KOPT-K1 (cell line): ENCODE measurements around the gene P3H3.

ENCODE experiments used
- H3K27ac ChIP-seq: fragments of 200-600 bp; sonication (generic); 2 replicates; pipeline ENCODE4 v1.5.1; 2016; ENCODE audit warnings: antibody characterized with exemption, mild to moderate bottlenecking, low read depth, low read length; ENCODE audit not compliant: poor library complexity, severe bottlenecking
- H3K36me3 ChIP-seq: fragments of 200-600 bp; sonication (generic); 2 replicates; pipeline ENCODE4 v1.5.1; 2017; ENCODE audit warnings: antibody characterized with exemption, mild to moderate bottlenecking, low read length, moderate library complexity; ENCODE audit not compliant: insufficient read depth
- H3K9me3 ChIP-seq: fragments of 200-600 bp; sonication (generic); 2 replicates; pipeline ENCODE4 v1.5.1; 2017; ENCODE audit warnings: antibody characterized with exemption, low read length, mild to moderate bottlenecking; ENCODE audit not compliant: insufficient read depth, poor library complexity, severe bottlenecking

P3H3 gene

DNA sequence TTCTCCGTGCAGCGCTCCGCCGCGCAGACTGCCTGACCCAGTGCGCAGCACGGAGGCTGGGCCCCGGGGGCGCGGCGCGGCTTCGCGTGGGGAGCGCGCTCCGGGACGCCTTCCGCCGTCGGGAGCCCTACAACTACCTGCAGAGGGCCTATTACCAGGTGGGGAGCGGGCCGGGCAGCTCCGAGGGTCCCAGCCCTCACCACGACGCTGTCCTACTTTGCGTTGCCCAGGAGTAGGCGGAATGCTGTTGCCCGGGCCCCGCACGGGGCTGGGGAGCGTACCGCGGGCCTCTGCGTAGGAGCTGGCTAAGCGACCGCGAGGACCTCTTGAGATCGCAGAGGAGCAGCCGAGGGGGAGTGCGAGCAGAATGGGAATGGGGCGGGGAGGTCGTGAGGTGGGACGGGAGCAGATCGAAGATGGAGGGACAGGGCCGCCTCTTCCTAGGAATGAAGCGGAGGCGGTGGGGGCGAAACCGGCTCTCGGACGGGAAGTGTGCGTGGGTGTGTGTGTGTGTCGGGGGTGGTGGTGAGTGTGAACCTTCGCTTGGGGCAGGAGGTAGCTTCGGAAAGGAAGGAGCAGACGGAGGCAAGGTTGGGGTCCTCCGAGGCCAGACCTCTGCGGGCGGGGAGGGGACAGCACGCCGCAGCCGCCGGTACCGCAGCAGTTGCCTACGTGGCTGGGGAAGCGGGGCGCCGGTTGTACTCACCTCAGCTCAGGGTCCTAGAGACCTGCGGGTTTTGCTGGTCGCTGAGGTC is 751 bp downstream of the P3H3 start:
- no peaks in the 10 kb centered on the region for H3K9me3 ChIP-seq
- H3K27ac ChIP-seq, result no peak overlapping the region
- no peaks in the 10 kb centered on the region for H3K36me3 ChIP-seq

DNA sequence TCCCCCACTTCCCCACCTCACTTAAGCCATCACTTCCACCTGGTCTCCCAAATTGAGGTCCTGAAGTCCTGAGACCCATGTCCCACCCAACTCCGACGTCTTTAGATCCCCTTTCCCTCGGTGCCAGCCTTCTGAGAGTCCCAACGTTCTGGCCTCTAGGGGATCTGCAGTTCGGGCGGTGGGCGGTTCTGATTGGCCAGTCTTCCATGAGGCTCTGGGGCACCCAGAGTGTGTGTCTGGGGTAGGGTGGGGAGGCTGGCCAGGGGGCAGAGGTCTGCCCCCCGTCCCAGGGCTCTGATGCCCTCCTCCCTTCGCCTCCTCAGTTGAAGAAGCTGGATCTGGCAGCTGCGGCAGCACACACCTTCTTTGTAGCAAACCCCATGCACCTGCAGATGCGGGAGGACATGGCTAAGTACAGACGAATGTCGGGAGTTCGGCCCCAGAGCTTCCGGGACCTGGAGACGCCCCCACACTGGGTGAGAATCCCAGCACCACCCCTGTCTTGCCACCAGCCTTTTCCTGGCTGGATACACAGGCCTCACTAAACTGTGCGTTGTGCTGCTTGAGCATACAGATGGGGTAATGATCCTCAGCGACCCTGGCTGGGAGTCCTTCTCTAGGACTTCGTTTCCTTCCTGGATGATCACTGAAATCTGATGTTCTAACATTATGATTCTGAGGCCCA is 1.5 kb downstream of the P3H3 start:
- H3K27ac ChIP-seq, result no peak overlapping the region
- H3K36me3 ChIP-seq, result no peaks in the 10 kb centered on the region
- no peaks in the 10 kb centered on the region for H3K9me3 ChIP-seq

DNA sequence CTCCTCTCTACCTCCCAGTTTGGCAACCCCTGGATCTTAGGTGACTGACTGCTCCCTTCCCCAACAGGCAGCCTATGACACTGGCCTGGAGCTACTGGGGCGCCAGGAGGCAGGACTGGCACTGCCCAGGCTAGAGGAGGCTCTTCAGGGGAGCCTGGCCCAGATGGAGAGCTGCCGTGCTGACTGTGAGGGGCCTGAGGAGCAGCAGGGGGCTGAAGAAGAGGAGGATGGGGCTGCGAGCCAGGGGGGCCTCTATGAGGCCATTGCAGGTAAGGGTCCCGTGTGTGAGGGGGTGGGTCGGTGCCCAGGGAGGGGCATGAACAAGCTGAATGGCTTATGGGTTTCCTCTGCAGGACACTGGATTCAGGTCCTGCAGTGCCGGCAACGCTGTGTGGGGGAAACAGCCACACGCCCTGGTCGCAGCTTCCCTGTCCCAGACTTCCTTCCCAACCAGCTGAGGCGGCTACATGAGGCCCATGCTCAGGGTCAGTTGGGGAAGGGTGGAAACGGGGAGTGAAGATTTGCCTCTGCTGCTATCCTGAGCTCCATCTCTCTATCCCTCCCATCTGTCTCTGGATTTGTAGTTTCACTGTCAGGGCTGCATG is 2.2 kb downstream of the P3H3 start:
- H3K27ac ChIP-seq, result no peak overlapping the region
- H3K36me3 ChIP-seq, result no peaks in the 10 kb centered on the region
- no peaks in the 10 kb centered on the region for H3K9me3 ChIP-seq

DNA sequence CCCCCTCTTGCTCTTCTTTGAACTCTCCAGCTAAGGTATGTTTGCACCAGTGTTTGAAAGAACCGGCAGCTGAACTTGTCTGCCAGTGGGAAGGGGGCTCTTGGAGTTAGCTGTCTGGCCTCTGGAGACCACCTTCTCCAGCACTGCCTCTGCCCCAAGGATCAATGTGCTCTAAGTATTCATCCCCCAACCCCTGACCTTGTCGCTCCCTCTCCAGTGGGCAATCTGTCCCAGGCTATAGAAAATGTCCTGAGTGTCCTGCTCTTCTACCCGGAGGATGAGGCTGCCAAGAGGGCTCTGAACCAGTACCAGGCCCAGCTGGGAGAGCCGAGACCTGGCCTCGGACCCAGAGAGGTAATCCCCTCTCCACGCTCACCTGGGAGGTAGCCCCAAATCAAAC is 2.8 kb downstream of the P3H3 start:
- Histone ChIP-seq H3K36me3 (no peaks in the 10 kb centered on the region), H3K27ac (no peak overlapping the region), H3K9me3 (no peaks in the 10 kb centered on the region)

DNA sequence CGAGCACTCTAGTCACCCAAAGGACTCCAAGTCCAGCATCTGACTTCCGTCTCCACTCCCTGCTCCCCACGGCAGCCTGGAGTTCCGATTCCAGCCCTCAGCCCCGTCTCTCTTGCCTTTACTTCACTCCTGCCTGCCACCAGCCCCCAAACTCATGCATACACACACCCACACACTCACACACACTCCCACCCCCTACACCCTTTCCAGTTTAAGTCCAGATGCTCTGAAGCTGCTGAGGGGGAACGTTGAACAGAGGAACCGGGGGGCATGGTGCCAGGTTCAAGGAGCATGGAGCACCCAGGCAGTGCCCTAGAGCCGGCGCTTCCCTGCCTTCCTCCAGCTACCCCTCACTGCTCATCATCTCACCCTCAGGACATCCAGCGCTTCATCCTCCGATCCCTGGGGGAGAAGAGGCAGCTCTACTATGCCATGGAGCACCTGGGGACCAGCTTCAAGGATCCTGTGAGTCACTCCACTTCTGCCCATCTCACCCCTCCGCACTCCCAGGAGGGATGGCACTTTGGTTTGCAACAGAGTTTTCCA is 3.3 kb downstream of the P3H3 start:
- H3K36me3 ChIP-seq, result no peaks in the 10 kb centered on the region
- H3K9me3 ChIP-seq, result no peaks in the 10 kb centered on the region
- no peak overlapping the region for H3K27ac ChIP-seq

DNA sequence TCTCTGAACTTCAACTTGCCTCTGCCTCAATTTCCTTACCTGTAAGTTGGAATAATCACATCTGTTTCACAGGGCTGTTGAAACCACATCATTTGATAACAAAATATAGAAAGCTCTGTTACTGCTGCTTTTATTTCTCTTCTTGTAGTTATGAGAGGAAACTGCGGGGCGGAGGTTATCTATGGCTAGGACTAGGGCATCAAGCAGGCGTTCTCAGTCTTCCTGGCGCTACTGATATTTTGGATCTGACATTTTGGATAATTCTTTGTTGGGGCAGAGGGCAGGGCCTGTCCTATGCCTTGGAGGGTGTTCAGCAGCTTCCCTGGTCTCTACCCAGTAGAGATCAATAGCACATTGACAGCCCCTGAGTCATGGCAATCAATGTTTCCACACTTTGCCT is 3.9 kb downstream of the P3H3 start:
- Histone ChIP-seq H3K9me3 (no peaks in the 10 kb centered on the region), H3K27ac (no peak overlapping the region), H3K36me3 (no peaks in the 10 kb centered on the region)

DNA sequence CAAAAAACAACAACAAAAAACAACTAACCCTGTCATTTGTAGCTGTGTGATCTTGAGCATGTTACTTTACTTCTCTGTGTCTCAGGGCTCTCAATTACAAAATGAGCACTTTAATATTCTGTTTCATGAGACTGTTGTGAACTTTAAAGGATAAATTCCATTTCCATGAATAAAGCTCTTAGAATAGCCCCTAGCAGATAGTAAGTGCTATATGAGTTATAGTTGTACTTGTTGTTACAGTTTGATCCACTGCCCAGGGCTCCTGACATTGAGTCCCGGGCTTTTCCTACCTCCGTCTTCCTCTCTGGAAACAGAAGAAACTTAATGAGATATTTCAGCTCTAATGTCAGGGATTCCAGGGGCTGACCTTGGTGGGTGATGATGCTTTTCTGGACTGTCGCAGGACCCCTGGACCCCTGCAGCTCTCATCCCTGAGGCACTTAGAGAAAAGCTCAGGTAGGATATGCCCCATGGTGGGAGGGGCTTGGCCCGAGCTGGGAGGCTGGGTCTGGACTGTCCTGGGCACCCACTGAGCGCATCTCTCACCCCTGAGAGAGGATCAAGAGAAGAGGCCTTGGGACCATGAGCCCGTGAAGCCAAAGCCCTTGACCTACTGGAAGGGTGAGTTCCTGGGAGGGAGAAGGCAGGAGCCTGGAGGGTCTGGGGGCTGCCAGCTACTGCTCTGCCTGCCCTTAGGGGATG is 5.1 kb downstream of the P3H3 start:
- no peaks in the 10 kb centered on the region for H3K36me3 ChIP-seq
- H3K9me3 ChIP-seq, result no peaks in the 10 kb centered on the region
- H3K27ac ChIP-seq, result no peak overlapping the region

DNA sequence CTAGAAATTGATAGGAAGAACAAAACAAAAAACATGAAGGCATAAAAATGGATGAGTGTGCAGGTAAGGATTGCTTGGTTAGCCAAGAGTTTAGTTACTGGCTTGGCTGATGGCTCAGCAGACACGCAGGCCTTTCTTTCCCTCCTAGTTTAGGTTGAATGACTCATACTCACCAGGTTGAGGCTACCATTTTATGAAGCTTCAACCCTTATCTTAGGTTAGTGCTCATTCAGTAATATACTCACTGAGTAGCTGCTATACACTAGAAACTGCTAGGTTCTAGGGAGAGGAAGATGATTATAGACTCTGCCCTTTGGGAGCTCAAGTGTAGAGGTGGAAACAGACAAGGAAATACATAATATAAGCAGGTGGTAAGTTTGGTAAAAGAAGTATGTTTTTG is 6.0 kb downstream of the P3H3 start:
- H3K9me3 ChIP-seq, result no peaks in the 10 kb centered on the region
- no peak overlapping the region for H3K27ac ChIP-seq
- H3K36me3 ChIP-seq, result no peaks in the 10 kb centered on the region

DNA sequence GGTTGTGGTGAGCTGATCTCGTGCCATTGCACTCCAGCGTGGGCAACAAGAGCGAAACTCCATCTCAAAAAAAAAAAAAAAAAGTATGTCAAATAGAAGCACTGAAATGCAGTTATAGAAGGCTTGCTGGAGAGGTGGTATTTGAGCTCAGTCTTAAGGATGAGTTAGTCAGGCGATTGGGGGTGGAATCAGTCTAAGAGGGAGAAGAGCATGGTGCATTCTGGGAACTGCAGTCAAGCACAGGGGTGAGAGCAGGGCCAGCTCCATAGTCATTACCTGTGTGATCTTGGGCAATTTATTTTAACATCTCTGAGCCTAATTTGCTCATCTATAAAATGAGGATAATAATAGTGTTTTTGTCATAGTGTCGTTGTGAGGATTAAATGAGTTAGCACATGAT is 6.7 kb downstream of the P3H3 start:
- no peaks in the 10 kb centered on the region for H3K36me3 ChIP-seq
- H3K9me3 ChIP-seq, result no peaks in the 10 kb centered on the region
- no peak overlapping the region for H3K27ac ChIP-seq

DNA sequence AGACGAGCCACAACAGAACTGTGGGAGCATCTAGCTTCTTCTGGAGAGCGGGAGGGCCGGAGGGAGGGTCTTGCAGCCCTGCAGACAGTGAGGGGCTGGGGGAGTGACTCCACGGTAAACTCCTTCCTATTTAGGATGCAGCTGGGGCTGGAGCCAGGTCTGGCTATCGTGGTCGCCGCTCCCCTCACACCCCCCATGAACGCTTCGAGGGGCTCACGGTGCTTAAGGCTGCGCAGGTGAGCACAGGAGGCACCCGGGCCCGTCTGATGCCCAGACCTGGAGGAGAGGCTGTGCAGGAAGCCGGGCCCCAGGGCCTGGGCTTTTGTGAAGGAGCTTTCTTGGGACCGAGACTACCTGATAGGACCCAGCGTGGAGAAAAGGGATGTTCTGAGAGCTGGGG is 8.6 kb downstream of the P3H3 start:
- no peaks in the 10 kb centered on the region for H3K36me3 ChIP-seq
- no peak overlapping the region for H3K27ac ChIP-seq
- no peaks in the 10 kb centered on the region for H3K9me3 ChIP-seq

DNA sequence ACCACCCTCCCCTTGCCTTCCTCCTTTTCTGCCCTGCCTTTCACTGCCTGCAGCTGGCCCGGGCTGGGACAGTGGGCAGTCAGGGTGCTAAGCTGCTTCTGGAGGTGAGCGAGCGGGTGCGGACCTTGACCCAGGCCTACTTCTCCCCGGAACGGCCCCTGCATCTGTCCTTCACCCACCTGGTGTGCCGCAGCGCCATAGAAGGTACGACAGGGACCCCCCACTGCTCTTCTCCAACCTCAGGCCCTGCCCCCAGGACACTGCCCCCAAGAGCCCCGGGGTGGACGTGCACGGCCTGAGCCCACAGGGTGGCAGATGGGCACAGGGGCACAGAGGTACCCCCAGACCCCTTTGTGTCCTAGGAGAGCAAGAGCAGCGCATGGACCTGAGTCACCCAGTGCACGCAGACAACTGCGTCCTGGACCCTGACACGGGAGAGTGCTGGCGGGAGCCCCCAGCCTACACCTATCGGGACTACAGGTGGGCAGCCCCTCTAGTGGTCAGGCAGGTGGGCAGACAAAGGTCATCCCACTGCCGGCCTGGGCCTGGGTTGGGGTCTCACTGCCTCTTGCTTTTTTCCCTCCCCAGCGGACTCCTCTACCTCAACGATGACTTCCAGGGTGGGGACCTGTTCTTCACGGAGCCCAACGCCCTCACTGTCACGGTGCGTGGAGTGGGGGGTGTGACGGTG is 9.3 kb downstream of the P3H3 start:
- no peaks in the 10 kb centered on the region for H3K36me3 ChIP-seq
- no peaks in the 10 kb centered on the region for H3K9me3 ChIP-seq

DNA sequence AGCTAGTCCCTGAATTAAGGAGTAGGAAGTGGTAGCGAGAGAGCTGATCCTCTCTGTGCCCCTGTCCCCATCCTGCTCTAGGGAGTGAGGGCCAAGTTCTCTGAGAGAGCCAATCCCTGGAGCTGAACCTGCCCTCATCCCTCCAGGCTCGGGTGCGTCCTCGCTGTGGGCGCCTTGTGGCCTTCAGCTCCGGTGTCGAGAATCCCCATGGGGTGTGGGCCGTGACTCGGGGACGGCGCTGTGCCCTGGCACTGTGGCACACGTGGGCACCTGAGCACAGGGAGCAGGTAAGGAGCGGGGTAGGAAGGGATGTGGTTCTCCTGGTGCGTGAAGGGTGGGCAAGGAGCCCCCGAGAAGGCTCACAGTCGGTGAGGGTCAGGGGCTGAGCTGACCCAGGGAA is 10.6 kb downstream of the P3H3 start:
- Histone ChIP-seq H3K36me3 (no peaks in the 10 kb centered on the region), H3K9me3 (no peaks in the 10 kb centered on the region), H3K27ac (no peak overlapping the region)

More for the DNA sequence above, 9.3 kb downstream of the P3H3 start:
- no peak overlapping the region for H3K27ac ChIP-seq

DNA sequence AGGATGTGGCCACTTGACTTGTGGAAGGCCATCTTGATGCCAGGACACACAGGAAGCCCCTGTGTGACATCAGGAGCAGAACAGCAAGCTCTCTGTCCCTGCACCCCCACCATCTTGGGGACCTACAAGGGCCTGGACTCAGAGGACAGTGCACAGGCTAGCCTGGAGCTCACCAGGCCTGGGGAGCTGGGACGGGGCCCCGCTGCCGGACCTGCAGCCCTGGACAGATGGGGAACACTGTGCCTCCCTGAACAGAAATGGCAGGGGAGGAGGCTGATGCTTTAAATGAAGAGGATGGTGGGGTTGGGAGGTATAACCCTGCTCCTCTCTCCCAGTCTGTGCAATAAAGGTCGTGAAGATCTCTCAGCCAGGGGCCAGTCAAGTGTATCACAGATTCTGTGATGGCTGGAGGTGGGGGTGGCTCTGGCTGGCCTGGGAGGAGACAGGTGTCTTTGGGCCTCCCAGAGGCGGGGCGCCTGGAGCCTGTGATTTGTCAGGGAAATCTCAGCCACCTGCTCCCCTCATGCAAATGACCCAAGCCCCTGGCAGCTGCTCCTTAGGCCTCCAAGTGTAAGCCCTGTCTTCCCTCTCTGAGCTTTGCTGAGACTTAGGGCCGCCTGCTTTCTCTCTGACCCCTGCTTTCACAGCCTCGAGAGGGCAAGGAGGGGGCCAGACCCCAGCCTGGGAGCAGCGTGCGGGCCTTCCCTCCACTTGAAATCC is 11.4 kb downstream of the P3H3 start:
- Histone ChIP-seq H3K27ac (no peak overlapping the region), H3K36me3 (no peaks in the 10 kb centered on the region), H3K9me3 (no peaks in the 10 kb centered on the region)

DNA sequence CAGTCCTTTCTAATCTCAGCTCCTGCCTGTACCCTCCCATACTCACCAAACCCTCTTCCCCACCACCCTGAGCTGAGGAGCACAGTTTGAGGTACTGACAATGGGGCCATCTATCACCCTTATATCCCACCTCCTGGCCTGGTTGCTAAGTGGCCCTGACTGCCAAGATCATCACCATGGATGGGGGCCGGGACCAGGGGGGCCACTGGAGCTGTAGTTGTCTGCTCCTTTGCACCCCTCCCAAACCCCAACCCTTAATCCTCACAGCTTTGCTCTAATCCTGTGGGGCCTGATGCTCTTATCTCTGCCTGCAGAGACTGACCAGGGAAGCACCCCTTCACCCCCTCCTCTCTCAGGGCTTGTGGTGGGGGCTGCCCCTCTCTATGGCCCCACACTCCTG is 12.1 kb downstream of the P3H3 start:
- no peak overlapping the region for H3K27ac ChIP-seq
- H3K9me3 ChIP-seq, result no peaks in the 10 kb centered on the region
- peaks cover 5% of the 10 kb centered on the region; the same call in 1 of the 2 replicates for H3K36me3 ChIP-seq
